ENCODE results near the gene CFAP54.

GRCh38 chr12:96658075-96658474 is 168.7 kb downstream of the CFAP54 start:
- TF ChIP-seq CTCF (IDR thresholded peaks at IDR 0.05; ENCODE audit: low read length) (no peak), EZH2 (IDR thresholded peaks at IDR 0.05; ENCODE audit: borderline replicate concordance, low read length) (no peak)

All from OCI-LY1 (cell line).